Measurements from ENCODE around the gene CCDC57. TPM values are rescaled to one million over a fixed set of nuclear protein-coding genes. Genes with fewer than 3 reads are reported as not detected.
A peak's percentile ranks its signal among the peaks of the same experiment; 100 is the strongest.

The CCDC57 gene
- total and polyA plus RNA-seq, 9 of the 15 experiments (the other 6 are each of a cell fraction or from before 2014, with no cell fraction given): 0.83 to 36.2 (median 13.6) TPM

- TF ChIP-seq ZBTB40 (IDR thresholded peaks at IDR 0.05) (0 out of 2 replicates have a peak, but pooled peaks have one; percentile 34), ZBTB40 (CRISPR knock-in tag; IDR thresholded peaks at IDR 0.05) (no peak), ZNF830 (CRISPR knock-in tag; IDR thresholded peaks at IDR 0.05) (no peak), C11orf30 (IDR thresholded peaks at IDR 0.05; ENCODE audit: low read depth) (peak; percentile 78), MED1 (CRISPR knock-in tag; IDR thresholded peaks at IDR 0.05; ENCODE audit: borderline replicate concordance) (no peak), BCL6 (CRISPR knock-in tag; IDR thresholded peaks at IDR 0.05) (peak; percentile 27; the same call in 1 of the 2 replicates), ZBTB9 (CRISPR knock-in tag; IDR thresholded peaks at IDR 0.05) (peak; percentile 86; the same call in 1 of the 2 replicates), NFYB (IDR thresholded peaks at IDR 0.05; ENCODE audit: extremely low read depth, insufficient read length) (no peak), ZNF239 (CRISPR knock-in tag; IDR thresholded peaks at IDR 0.05) (no peak), MAFF (IDR thresholded peaks at IDR 0.05; ENCODE audit: low read length) (peak; percentile 37), ZNF592 (IDR thresholded peaks at IDR 0.05) (peak; percentile 90), TRIM28 (IDR thresholded peaks at IDR 0.05) (no peak), TOE1 (IDR thresholded peaks at IDR 0.05; ENCODE audit: borderline replicate concordance) (peak; percentile 15; the same call in 1 of the 2 replicates), TOE1 (CRISPR knock-in tag; IDR thresholded peaks at IDR 0.05; ENCODE audit: borderline replicate concordance, low read depth) (no peak)
These were observed 6.7 kb downstream of the CCDC57 start (continued) for GRCh38 chr17:82205720-82206508.
